ENCODE data around the gene PROK2.

PROK2 gene

GRCh38 chr3:71784914-71785531, at the start of gene PROK2:
Gene PROK2 (minus strand): TSS chr3:71785148. CDS start chr3:71785052, 96 bp downstream.
- DNase-seq: peak; percentile 30

GRCh38 chr3:71831599-71831998, 46.7 kb upstream of the PROK2 start:
- no peak for DNase-seq

GRCh38 chr3:71825551-71826283, 40.8 kb upstream of the PROK2 start:
- DNase-seq: no peak

GRCh38 chr3:71821116-71821515, 36.2 kb upstream of the PROK2 start:
- DNase-seq: no peak

GRCh38 chr3:71817262-71817661, 32.3 kb upstream of the PROK2 start:
- no peak for DNase-seq

- no peak for DNase-seq
These were observed 31.8 kb upstream of the PROK2 start for GRCh38 chr3:71816767-71817156.

- DNase-seq: no peak
These were observed 30.6 kb upstream of the PROK2 start for GRCh38 chr3:71815340-71816067.

GRCh38 chr3:71813704-71814103, 28.8 kb upstream of the PROK2 start:
- no peak for DNase-seq

GRCh38 chr3:71813073-71813472, 28.1 kb upstream of the PROK2 start:
- no peak for DNase-seq

GRCh38 chr3:71810056-71810455, 25.1 kb upstream of the PROK2 start:
- DNase-seq: no peak

GRCh38 chr3:71809321-71810026, 24.5 kb upstream of the PROK2 start:
- DNase-seq: no peak

GRCh38 chr3:71806736-71807135, 21.8 kb upstream of the PROK2 start:
- no peak for DNase-seq

- DNase-seq: no peak
These were observed 20.7 kb upstream of the PROK2 start for GRCh38 chr3:71805691-71806090.

GRCh38 chr3:71805199-71805598, 20.3 kb upstream of the PROK2 start:
- DNase-seq: no peak

- DNase-seq: no peak
These were observed 18.3 kb upstream of the PROK2 start for GRCh38 chr3:71803248-71803647.

GRCh38 chr3:71801986-71802385, 17.0 kb upstream of the PROK2 start:
- no peak for DNase-seq

GRCh38 chr3:71800023-71800422, 15.1 kb upstream of the PROK2 start:
- no peak for DNase-seq

- DNase-seq: no peak
These were observed 12.5 kb upstream of the PROK2 start for GRCh38 chr3:71797455-71797854.

GRCh38 chr3:71796290-71796689, 11.3 kb upstream of the PROK2 start:
- DNase-seq: no peak

- no peak for DNase-seq
These were observed 6.7 kb upstream of the PROK2 start for GRCh38 chr3:71791634-71792033.

- no peak for DNase-seq
These were observed 5.0 kb upstream of the PROK2 start for GRCh38 chr3:71789922-71790321.

- no peak for DNase-seq
These were observed 3.0 kb upstream of the PROK2 start for GRCh38 chr3:71787851-71788405.

- DNase-seq: no peak
These were observed 1.6 kb upstream of the PROK2 start for GRCh38 chr3:71786551-71786950.
